WTC11 (cell line): Measurements from ENCODE around the gene MRPS18B. TPM values are rescaled to one million over a fixed set of nuclear protein-coding genes. Genes with fewer than 3 reads are reported as not detected.

Experiments used
- ARID4B ChIP-seq: sonication (generic); formaldehyde crosslinking; IDR thresholded peaks from 2 replicates; pipeline ENCODE4 v1.8.0; 2023; ENCODE audit warnings: missing genetic modification reagents, mild to moderate bottlenecking, borderline replicate concordance
- CREM ChIP-seq: sonication (generic); formaldehyde crosslinking; IDR thresholded peaks from 2 replicates; pipeline ENCODE4 v1.8.1; 2022; ENCODE audit warnings: mild to moderate bottlenecking, missing genetic modification reagents, moderate library complexity
- ELF4 ChIP-seq: sonication (generic); formaldehyde crosslinking; IDR thresholded peaks from 2 replicates; pipeline ENCODE4 v1.8.1; 2022; ENCODE audit warnings: low read depth, mild to moderate bottlenecking, moderate library complexity, missing genetic modification reagents
- FOXK1 ChIP-seq: sonication (generic); formaldehyde crosslinking; IDR thresholded peaks from 2 replicates; pipeline ENCODE4 v1.8.0; 2022; ENCODE audit warnings: mild to moderate bottlenecking, moderate library complexity, missing genetic modification reagents
- FOXP1 ChIP-seq: sonication (generic); formaldehyde crosslinking; IDR thresholded peaks from 2 replicates; pipeline ENCODE4 v1.8.0; 2022; ENCODE audit warnings: missing genetic modification reagents, mild to moderate bottlenecking, moderate library complexity, borderline replicate concordance
- FOXP4 ChIP-seq: sonication (generic); formaldehyde crosslinking; IDR thresholded peaks from 2 replicates; pipeline ENCODE4 v1.8.0; 2022; ENCODE audit warnings: mild to moderate bottlenecking, missing genetic modification reagents
- JAZF1 ChIP-seq: fragments of 250-450 bp; sonication (Bioruptor Pico); IDR thresholded peaks from 2 replicates; pipeline ENCODE4 v1.9.0; 2021; ENCODE audit warnings: moderate library complexity, mild to moderate bottlenecking, inconsistent platforms
- JUN ChIP-seq: sonication (generic); formaldehyde crosslinking; IDR thresholded peaks from 2 replicates; pipeline ENCODE4 v1.8.0; 2023; ENCODE audit warnings: mild to moderate bottlenecking, missing genetic modification reagents
- MAX ChIP-seq: sonication (generic); formaldehyde crosslinking; IDR thresholded peaks from 2 replicates; pipeline ENCODE4 v1.8.0; 2022; ENCODE audit warnings: mild to moderate bottlenecking, missing genetic modification reagents
- MYBL2 ChIP-seq: sonication (generic); formaldehyde crosslinking; IDR thresholded peaks from 2 replicates; pipeline ENCODE4 v1.8.1; 2023; ENCODE audit warnings: mild to moderate bottlenecking, moderate library complexity, missing genetic modification reagents
- NFATC4 ChIP-seq: fragments of 250-450 bp; sonication (Bioruptor Pico); IDR thresholded peaks from 2 replicates; pipeline ENCODE4 v1.9.0; 2021; ENCODE audit warnings: mild to moderate bottlenecking
- NR2C2 ChIP-seq: sonication (generic); formaldehyde crosslinking; IDR thresholded peaks from 2 replicates; pipeline ENCODE4 v1.8.0; 2022; ENCODE audit warnings: mild to moderate bottlenecking, missing genetic modification reagents
- PRDM15 ChIP-seq: sonication (generic); formaldehyde crosslinking; IDR thresholded peaks from 2 replicates; pipeline ENCODE4 v1.8.0; 2022; ENCODE audit warnings: missing genetic modification reagents
- PREB ChIP-seq: sonication (generic); formaldehyde crosslinking; IDR thresholded peaks from 2 replicates; pipeline ENCODE4 v1.8.1; 2022; ENCODE audit warnings: mild to moderate bottlenecking, missing genetic modification reagents, moderate library complexity, borderline replicate concordance
- RORB ChIP-seq: fragments of 250-450 bp; sonication (Bioruptor Pico); IDR thresholded peaks from 2 replicates; pipeline ENCODE4 v1.9.0; 2021; ENCODE audit warnings: mild to moderate bottlenecking
- ZBTB21 ChIP-seq: sonication (generic); formaldehyde crosslinking; IDR thresholded peaks from 2 replicates; pipeline ENCODE4 v1.8.1; 2023; ENCODE audit warnings: mild to moderate bottlenecking, missing genetic modification reagents, borderline replicate concordance
- ZNF121 ChIP-seq: sonication (generic); formaldehyde crosslinking; IDR thresholded peaks from 2 replicates; pipeline ENCODE4 v1.8.0; 2023; ENCODE audit warnings: missing genetic modification reagents
- ZNF219 ChIP-seq: sonication (generic); formaldehyde crosslinking; IDR thresholded peaks from 2 replicates; pipeline ENCODE4 v1.8.0; 2023; ENCODE audit warnings: missing genetic modification reagents, mild to moderate bottlenecking, borderline replicate concordance
- ZNF317 ChIP-seq: sonication (generic); formaldehyde crosslinking; IDR thresholded peaks from 2 replicates; pipeline ENCODE4 v1.8.1; 2023; ENCODE audit warnings: low read depth, mild to moderate bottlenecking, moderate library complexity, missing genetic modification reagents, borderline replicate concordance
- ZNF423 ChIP-seq: fragments of 250-450 bp; sonication (Bioruptor Pico); IDR thresholded peaks from 2 replicates; pipeline ENCODE4 v2.1.2; 2022; ENCODE audit warnings: mild to moderate bottlenecking, moderate library complexity
- total RNA-seq: library from RNA; stranded (reverse); gene quantifications from 3 replicates; pipeline ENCODE4 v1.2.3, GENCODE V29; 2021
- TF ChIP-seq, protein P1 (sequence below): sonication (generic); formaldehyde crosslinking; IDR thresholded peaks from 2 replicates; pipeline ENCODE4 v1.8.0; 2023; ENCODE audit warnings: missing genetic modification reagents
- TF ChIP-seq, protein P2 (sequence below): fragments of 250-450 bp; sonication (Bioruptor Pico); IDR thresholded peaks from 2 replicates; pipeline ENCODE4 v1.9.0; 2021; ENCODE audit warnings: moderate library complexity, mild to moderate bottlenecking, inconsistent platforms, borderline replicate concordance
- TF ChIP-seq, protein P3 (sequence below): sonication (generic); formaldehyde crosslinking; IDR thresholded peaks from 2 replicates; pipeline ENCODE4 v1.8.0; 2022; ENCODE audit warnings: mild to moderate bottlenecking, missing genetic modification reagents

MRPS18B gene
- total RNA-seq, 1 experiment from 2014 or later: 67.8 TPM

- TF ChIP-seq ARID4B: peak; percentile 84; the same call in 1 of the 2 replicates
- TF ChIP-seq, protein P1, sequence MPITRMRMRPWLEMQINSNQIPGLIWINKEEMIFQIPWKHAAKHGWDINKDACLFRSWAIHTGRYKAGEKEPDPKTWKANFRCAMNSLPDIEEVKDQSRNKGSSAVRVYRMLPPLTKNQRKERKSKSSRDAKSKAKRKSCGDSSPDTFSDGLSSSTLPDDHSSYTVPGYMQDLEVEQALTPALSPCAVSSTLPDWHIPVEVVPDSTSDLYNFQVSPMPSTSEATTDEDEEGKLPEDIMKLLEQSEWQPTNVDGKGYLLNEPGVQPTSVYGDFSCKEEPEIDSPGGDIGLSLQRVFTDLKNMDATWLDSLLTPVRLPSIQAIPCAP: peak; percentile 88; the same call in 1 of the 2 replicates
- TF ChIP-seq MYBL2 (CRISPR knock-in tag): 0 out of 2 replicates have a peak, but pooled peaks have one; percentile 34
- TF ChIP-seq PRDM15: peak; percentile 27; the same call in 1 of the 2 replicates
- TF ChIP-seq ZBTB21 (CRISPR knock-in tag): peak; percentile 45; the same call in 1 of the 2 replicates
- TF ChIP-seq CREM: peak; percentile 73; the same call in 1 of the 2 replicates
- TF ChIP-seq, protein P2, sequence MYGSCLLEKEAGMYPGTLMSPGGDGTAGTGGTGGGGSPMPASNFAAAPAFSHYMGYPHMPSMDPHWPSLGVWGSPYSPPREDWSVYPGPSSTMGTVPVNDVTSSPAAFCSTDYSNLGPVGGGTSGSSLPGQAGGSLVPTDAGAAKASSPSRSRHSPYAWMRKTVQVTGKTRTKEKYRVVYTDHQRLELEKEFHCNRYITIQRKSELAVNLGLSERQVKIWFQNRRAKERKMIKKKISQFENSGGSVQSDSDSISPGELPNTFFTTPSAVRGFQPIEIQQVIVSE (CRISPR knock-in tag): no peak
- TF ChIP-seq ZNF423 (CRISPR knock-in tag): peak; percentile 41; the same call in 1 of the 2 replicates
- peak; percentile 71 for TF ChIP-seq FOXK1 (CRISPR knock-in tag)
- no peak for TF ChIP-seq PREB (CRISPR knock-in tag)
- TF ChIP-seq NR2C2: 0 out of 2 replicates have a peak, but pooled peaks have one; percentile 42
- TF ChIP-seq MAX (CRISPR knock-in tag): peak; percentile 91
- TF ChIP-seq ZNF219 (CRISPR knock-in tag): 0 out of 2 replicates have a peak, but pooled peaks have one; percentile 20
- 0 out of 2 replicates have a peak, but pooled peaks have one; percentile 16 for TF ChIP-seq ELF4 (CRISPR knock-in tag)
- TF ChIP-seq RORB (CRISPR knock-in tag): no peak
- TF ChIP-seq ZNF317 (CRISPR knock-in tag): peak; percentile 53; the same call in 1 of the 2 replicates
- TF ChIP-seq ZNF121 (CRISPR knock-in tag): peak; percentile 57; the same call in 1 of the 2 replicates
- TF ChIP-seq, protein P3, sequence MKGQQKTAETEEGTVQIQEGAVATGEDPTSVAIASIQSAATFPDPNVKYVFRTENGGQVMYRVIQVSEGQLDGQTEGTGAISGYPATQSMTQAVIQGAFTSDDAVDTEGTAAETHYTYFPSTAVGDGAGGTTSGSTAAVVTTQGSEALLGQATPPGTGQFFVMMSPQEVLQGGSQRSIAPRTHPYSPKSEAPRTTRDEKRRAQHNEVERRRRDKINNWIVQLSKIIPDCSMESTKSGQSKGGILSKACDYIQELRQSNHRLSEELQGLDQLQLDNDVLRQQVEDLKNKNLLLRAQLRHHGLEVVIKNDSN (CRISPR knock-in tag): no peak
- TF ChIP-seq FOXP1 (CRISPR knock-in tag): peak; percentile 64; the same call in 1 of the 2 replicates
- no peak; the same call in 1 of the 2 replicates for TF ChIP-seq JUN (CRISPR knock-in tag)
- peak; percentile 81 for TF ChIP-seq FOXP4 (CRISPR knock-in tag)
- TF ChIP-seq NFATC4: no peak
- TF ChIP-seq JAZF1: no peak
- TF ChIP-seq, all 79 proteins: peak for 36
Measured at GRCh38 chr6:30647242-30648116, 29.8 kb downstream of the MRPS18B start (continued).
